ENCODE data around the gene NFE2L3. TPM values are rescaled to one million over a fixed set of nuclear protein-coding genes. Genes with fewer than 3 reads are reported as not detected.

NFE2L3 gene
- total and polyA plus RNA-seq, 2 of the 4 experiments (the other 2 are of a cell fraction) = 28.0 to 43.2 TPM

- H3K9ac ChIP-seq (ENCODE audit: low read depth, low read length) = peak within 1 kb of the TSS; percentile 99
- no TSS peak for BruUV-seq (replicated peaks)
- peak within 1 kb of the TSS; percentile 95 for H4K91ac ChIP-seq (ENCODE audit: insufficient read depth, low read depth, low read length)
- peak within 1 kb of the TSS; percentile 93 for H2AFZ ChIP-seq (replicated peaks; ENCODE audit: low read length, poor library complexity)
- H4K8ac ChIP-seq (ENCODE audit: low read depth in 2 of 2, low read length in 2 of 2) = peak within 1 kb of the TSS; percentile 71 to 95
- ATAC-seq (ENCODE audit: low read depth) (peak; percentile 81), DNase-seq (peak; percentile 97)
- H3K4me1 ChIP-seq (ENCODE audit: control insufficient read depth, insufficient read depth, low read length) = 0 out of 2 replicates have a peak, but pooled peaks cover 2% of the 10 kb centered on the region
- H3K79me1 ChIP-seq (ENCODE audit: low read depth in 1 of 2, low read length in 2 of 2) = 0 out of 4 replicates have a peak, but pooled peaks cover 0 to 3% of the 10 kb centered on the region in 2 experiments
- dilution Hi-C loops (cut with HindIII; ENCODE audit: low sequenced_read_pairs, unreplicated experiment) = no loop called here
- TF ChIP-seq MAZ (IDR thresholded peaks at IDR 0.05; ENCODE audit: borderline replicate concordance, low read depth, low read length) (peak; percentile 21; the same call in 1 of the 2 replicates), NFE2L2 (IDR thresholded peaks at IDR 0.05; ENCODE audit: low read depth, low read length) (no peak), POLR2A (IDR thresholded peaks at IDR 0.05; ENCODE audit: low read depth, low read length) (peak; percentile 100), MXI1 (IDR thresholded peaks at IDR 0.05; ENCODE audit: borderline replicate concordance, low read depth, low read length) (no peak; the same call in 1 of the 2 replicates), BHLHE40 (IDR thresholded peaks at IDR 0.05; ENCODE audit: low read depth, low read length) (peak; percentile 88), ELK1 (IDR thresholded peaks at IDR 0.05; ENCODE audit: borderline replicate concordance, low read depth, low read length) (no peak)
- peaks cover 82% of the 10 kb centered on the region for H4K20me1 ChIP-seq (ENCODE audit: insufficient read depth, low read length)
- H2BK20ac ChIP-seq (ENCODE audit: low read depth, low read length) = no peak within 1 kb of the TSS; the same call in 1 of the 2 replicates
- H2AK9ac ChIP-seq (replicated peaks; ENCODE audit: low read depth, low read length, poor library complexity) = peak within 1 kb of the TSS; percentile 99
- no peaks in the 10 kb centered on the region for H3K9me3 ChIP-seq (ENCODE audit: control insufficient read depth, insufficient read depth, low read length)
- no peaks in the 10 kb centered on the region for H3K27me3 ChIP-seq (ENCODE audit: control insufficient read depth, insufficient read depth, low read length)
- peak within 1 kb of the TSS; percentile 100 for H3K27ac ChIP-seq (ENCODE audit: insufficient read depth, low read length)
- peak within 1 kb of the TSS; percentile 83 for H3K18ac ChIP-seq (ENCODE audit: low read depth, low read length)
- ChIA-PET CTCF (no interaction called here), POLR2A (ENCODE audit: unreplicated experiment) (no interaction called here)
- peak within 1 kb of the TSS; percentile 98 for H3K56ac ChIP-seq (ENCODE audit: extremely low read depth, insufficient read depth, low read length)
- H3K4me2 ChIP-seq (ENCODE audit: low read depth, low read length) = peak within 1 kb of the TSS; percentile 85
- peaks cover 15% of the 10 kb centered on the region for H3K36me3 ChIP-seq (ENCODE audit: control insufficient read depth, insufficient read depth, low read length)
- H3K23ac ChIP-seq (ENCODE audit: low read depth, low read length) = peak within 1 kb of the TSS; percentile 99
- H3K4ac ChIP-seq (ENCODE audit: low read depth, low read length) = peak within 1 kb of the TSS; percentile 98
- H2BK15ac ChIP-seq (ENCODE audit: low read depth, low read length) = peak within 1 kb of the TSS; percentile 93; the same call in 2 of the 3 replicates
- intact Hi-C loops (cut with micrococcal nuclease) = loop anchor here (2.0 to 10.0 kb wide), 6 partner anchors 157 to 1967 kb away; no protein-coding TSS in a partner anchor
- peak within 1 kb of the TSS; percentile 99 for H2AK5ac ChIP-seq (ENCODE audit: low read depth, low read length)
- peak within 1 kb of the TSS; percentile 96 for H2BK5ac ChIP-seq (ENCODE audit: low read depth, low read length, poor library complexity, severe bottlenecking)
- no peaks in the 10 kb centered on the region; the same call in 1 of the 2 replicates for H3K9me1 ChIP-seq (ENCODE audit: insufficient read depth, low read length)
- H4K5ac ChIP-seq (ENCODE audit: low read depth, low read length) = peak within 1 kb of the TSS; percentile 82
- H3K4me3 ChIP-seq (ENCODE audit: insufficient read depth, low read depth, low read length) = peak within 1 kb of the TSS; percentile 81
- WGBS, 2 experiments (ENCODE audit: extremely low coverage in 2 of 2, insufficient read length in 1 of 2) = 1% methylated on average over 14 of the region's 71 CpGs; no CpG with 5 or more reads in 1 of the 2 experiments
- in situ Hi-C loops (cut with MboI; ENCODE audit: low sequenced_read_pairs) = loop anchor here (10.0 to 25.0 kb wide), 3 partner anchors 346 to 662 kb away; partner anchors contain the start of gene SKAP2
- peak within 1 kb of the TSS; percentile 75 for H2BK120ac ChIP-seq (ENCODE audit: low read depth, low read length)
- peak within 1 kb of the TSS; percentile 99 for H3K14ac ChIP-seq (replicated peaks; ENCODE audit: low read depth, low read length)
Observed at GRCh38 chr7:26200444-26201246, 48.6 kb downstream of the NFE2L3 start, which contains the start of gene HNRNPA2B1. Gene HNRNPA2B1, minus strand, starts transcription at chr7:26200746. Its CDS starts 169 bp downstream, at chr7:26200577.
